Activated CD8-positive, alpha-beta T cell treated with anti-CD3 and anti-CD28 coated beads for 36 hours (primary cell): ENCODE data around the gene PRKG1. TPM values are rescaled to one million over a fixed set of nuclear protein-coding genes. Genes with fewer than 3 reads are reported as not detected.
"Not testable (repeated sequence)": the region's sequence is repeated elsewhere in the genome, so short reads cannot be mapped to it uniquely, and the experiment has no call there.

Experiments
- ATAC-seq: fragments of 200-7000 bp; cut with Tn5 transposase; one replicate; pipeline ENCODE4 v1.10.0; 2021; ENCODE audit warnings: mild to moderate bottlenecking, moderate library complexity
- CTCF ChIA-PET: fragments of 350-600 bp; sonication (Branson Sonifier 250); formaldehyde crosslinking; loops from one replicate; lab custom pipeline; 2021; ENCODE audit warnings: antibody characterized with exemption; lab: Charles Lee
- POLR2A ChIA-PET: fragments of 350-600 bp; sonication (Branson Sonifier 250); formaldehyde crosslinking; loops from one replicate; lab custom pipeline; 2021; ENCODE audit warnings: antibody characterized with exemption; lab: Charles Lee
- DNase-seq: peaks from one replicate; pipeline ENCODE4 v3.0.0-alpha.2; 2020
- H3K27ac Mint-ChIP-seq: one replicate; pipeline ENCODE4 v1.8.0; 2021; ENCODE audit warnings: mild to moderate bottlenecking, mixed read lengths
- H3K27me3 Mint-ChIP-seq: one replicate; pipeline ENCODE4 v1.8.0; 2021; ENCODE audit warnings: mixed read lengths
- H3K36me3 Mint-ChIP-seq: one replicate; pipeline ENCODE4 v1.8.0; 2021; ENCODE audit warnings: low read depth, mixed read lengths
- H3K4me1 Mint-ChIP-seq: one replicate; pipeline ENCODE4 v1.8.0; 2021; ENCODE audit warnings: low read depth, mixed read lengths
- H3K4me3 Mint-ChIP-seq: one replicate; pipeline ENCODE4 v1.8.0; 2021; ENCODE audit warnings: mild to moderate bottlenecking, moderate library complexity, mixed read lengths
- H3K9me3 Mint-ChIP-seq: one replicate; pipeline ENCODE4 v1.8.0; 2021; ENCODE audit warnings: mixed read lengths
- intact Hi-C: fragments of 100-400 bp; cut with micrococcal nuclease; formaldehyde crosslinking; loops from one replicate; pipeline ENCODE4 v1.10.0; 2022
- total RNA-seq, 2 experiments: library from RNA; stranded (reverse); gene quantifications; one replicate each; pipeline ENCODE4 v1.2.3, GENCODE V29; 2021
- TF ChIP-seq, protein P1 (sequence below): fragments of 200-600 bp; IDR thresholded peaks from one replicate; pipeline ENCODE4 v1.8.0; 2022; ENCODE audit warnings: antibody characterized with exemption, mild to moderate bottlenecking

Gene PRKG1
- total RNA-seq, 2 experiments from 2014 or later, result not detected

DNA sequence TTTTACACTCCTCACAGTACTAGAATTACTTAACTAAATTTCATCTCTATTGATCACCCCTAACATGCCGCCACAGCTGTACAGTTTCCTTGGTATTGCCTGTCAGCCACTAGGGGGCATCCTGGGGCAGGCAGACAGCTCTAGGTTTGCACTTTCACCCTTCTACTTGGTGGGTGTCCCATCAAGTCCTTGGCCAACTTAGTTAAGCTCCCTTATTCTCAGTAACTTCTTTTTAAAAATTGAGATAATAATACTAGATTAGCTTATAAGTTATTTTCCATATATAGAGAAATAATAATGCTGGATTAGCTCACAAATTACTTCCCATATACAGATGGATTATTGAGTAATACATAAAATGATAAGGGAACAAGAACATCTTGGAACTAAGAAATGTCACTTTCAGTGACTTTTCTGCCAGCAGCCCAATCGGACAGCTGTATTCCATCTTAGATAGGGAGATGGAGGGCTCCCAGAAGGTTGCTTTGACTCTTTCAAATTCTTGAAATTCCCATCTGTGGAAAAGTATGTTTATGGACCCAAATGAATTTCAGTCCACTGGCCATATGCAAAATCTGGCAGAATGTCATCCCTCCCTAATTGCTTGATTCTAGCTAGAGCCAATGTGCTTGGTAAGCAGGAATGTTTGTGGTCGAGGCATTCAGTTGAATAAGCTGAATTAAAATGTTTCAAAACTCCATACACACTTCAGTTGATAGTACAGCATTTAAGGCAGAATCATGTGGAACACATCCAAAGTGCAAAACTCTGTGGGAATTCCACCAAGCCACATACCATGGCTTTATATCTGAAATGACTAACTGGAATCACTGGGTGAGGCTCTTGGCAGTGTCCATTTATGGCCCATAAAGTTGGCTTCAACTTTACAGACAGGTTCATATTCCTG, 315.4 kb downstream of the PRKG1 start:
- no peaks in the 10 kb centered on the region for H3K4me1 Mint-ChIP-seq
- CTCF ChIA-PET, result interaction anchor here (0.6 to 3.1 kb wide), 11 partner anchors 11 to 826 kb away, joined by 3 to 14 read pairs (median 4); no protein-coding TSS in a partner anchor
- TF ChIP-seq, protein P1, sequence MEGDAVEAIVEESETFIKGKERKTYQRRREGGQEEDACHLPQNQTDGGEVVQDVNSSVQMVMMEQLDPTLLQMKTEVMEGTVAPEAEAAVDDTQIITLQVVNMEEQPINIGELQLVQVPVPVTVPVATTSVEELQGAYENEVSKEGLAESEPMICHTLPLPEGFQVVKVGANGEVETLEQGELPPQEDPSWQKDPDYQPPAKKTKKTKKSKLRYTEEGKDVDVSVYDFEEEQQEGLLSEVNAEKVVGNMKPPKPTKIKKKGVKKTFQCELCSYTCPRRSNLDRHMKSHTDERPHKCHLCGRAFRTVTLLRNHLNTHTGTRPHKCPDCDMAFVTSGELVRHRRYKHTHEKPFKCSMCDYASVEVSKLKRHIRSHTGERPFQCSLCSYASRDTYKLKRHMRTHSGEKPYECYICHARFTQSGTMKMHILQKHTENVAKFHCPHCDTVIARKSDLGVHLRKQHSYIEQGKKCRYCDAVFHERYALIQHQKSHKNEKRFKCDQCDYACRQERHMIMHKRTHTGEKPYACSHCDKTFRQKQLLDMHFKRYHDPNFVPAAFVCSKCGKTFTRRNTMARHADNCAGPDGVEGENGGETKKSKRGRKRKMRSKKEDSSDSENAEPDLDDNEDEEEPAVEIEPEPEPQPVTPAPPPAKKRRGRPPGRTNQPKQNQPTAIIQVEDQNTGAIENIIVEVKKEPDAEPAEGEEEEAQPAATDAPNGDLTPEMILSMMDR, result peak; percentile 66
- POLR2A ChIA-PET, result no interaction called here
- H3K9me3 Mint-ChIP-seq, result no peaks in the 10 kb centered on the region
- no peaks in the 10 kb centered on the region for H3K27me3 Mint-ChIP-seq
- intact Hi-C loops, result loop anchor here (5.0 kb wide), 1 partner anchor 573 kb away; no protein-coding TSS in a partner anchor
- DNase-seq, result peak; percentile 56
- H3K36me3 Mint-ChIP-seq, result no peaks in the 10 kb centered on the region
- H3K4me3 Mint-ChIP-seq, result no peak overlapping the region
- ATAC-seq, result peak; percentile 58
- no peak overlapping the region for H3K27ac Mint-ChIP-seq

DNA sequence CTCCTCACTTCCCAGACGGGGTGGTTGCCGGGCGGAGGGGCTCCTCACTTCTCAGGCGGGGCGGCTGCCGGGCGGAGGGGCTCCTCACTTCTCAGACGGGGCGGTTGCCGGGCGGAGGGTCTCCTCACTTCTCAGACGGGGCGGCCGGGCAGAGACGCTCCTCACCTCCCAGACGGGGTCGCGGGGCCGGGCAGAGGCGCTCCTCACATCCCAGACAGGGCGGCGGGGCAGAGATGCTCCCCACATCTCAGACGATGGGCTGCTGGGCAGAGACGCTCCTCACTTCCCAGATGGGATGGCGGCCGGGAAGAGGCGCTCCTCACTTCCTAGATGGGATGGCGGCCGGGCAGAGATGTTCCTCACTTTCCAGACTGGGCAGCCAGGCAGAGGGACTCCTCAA, 318.7 kb downstream of the PRKG1 start:
- POLR2A ChIA-PET, H3K36me3 Mint-ChIP-seq, H3K9me3 Mint-ChIP-seq, H3K27ac Mint-ChIP-seq, H3K27me3 Mint-ChIP-seq, DNase-seq, H3K4me1 Mint-ChIP-seq, intact Hi-C loops, H3K4me3 Mint-ChIP-seq, CTCF ChIA-PET, ATAC-seq: not testable (repeated sequence)

DNA sequence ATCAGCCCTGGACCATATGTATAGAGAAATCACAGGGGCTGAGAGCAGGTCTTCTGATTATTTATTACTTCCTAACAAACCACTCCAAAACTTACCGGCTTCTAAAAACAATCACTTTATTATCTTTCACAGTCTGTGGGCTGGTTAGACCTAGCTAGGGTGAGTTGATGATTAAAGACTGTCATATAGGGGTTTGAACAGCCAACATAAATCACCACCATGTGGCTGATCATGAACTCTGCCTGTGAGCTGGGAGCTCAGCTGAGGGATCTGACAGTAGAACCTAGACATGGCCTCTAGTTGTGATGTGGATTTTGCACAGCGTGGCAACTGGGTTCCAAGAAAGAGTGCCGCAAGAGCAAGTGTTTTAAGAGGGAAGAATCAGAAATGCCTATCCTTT, 319.8 kb downstream of the PRKG1 start:
- no peaks in the 10 kb centered on the region for H3K4me1 Mint-ChIP-seq
- POLR2A ChIA-PET, result no interaction called here
- DNase-seq (no peak), ATAC-seq (no peak)
- CTCF ChIA-PET, result no interaction called here
- TF ChIP-seq, protein P1, result no peak
- H3K27ac Mint-ChIP-seq, result no peak overlapping the region
- intact Hi-C loops, result no loop called here
- H3K9me3 Mint-ChIP-seq, result no peaks in the 10 kb centered on the region
- no peak overlapping the region for H3K4me3 Mint-ChIP-seq
- no peaks in the 10 kb centered on the region for H3K36me3 Mint-ChIP-seq
- no peaks in the 10 kb centered on the region for H3K27me3 Mint-ChIP-seq

DNA sequence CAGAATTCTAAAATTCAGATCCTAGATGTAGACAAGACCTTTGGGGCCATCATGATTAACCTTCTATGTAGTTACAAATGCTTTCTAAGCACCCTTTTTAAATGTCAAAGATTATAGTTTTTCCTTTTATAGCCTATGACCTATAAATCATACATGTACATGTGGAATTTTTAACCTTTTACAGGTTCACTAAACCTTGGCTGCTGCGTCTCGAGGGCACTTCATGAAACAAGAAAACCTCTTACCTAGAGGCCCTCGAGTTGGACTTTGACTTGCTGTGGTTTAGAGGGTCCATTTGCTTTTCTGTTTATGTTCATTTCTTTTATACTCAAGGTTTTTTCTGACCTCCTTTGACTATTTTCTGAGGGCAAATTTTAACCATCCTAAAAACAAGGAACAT, 323.0 kb downstream of the PRKG1 start:
- ATAC-seq (no peak), DNase-seq (no peak)
- intact Hi-C loops, result no loop called here
- TF ChIP-seq, protein P1, result no peak
- ChIA-PET POLR2A (no interaction called here), CTCF (no interaction called here)
- H3K4me3 Mint-ChIP-seq, result no peak overlapping the region
- no peaks in the 10 kb centered on the region for H3K4me1 Mint-ChIP-seq
- no peak overlapping the region for H3K27ac Mint-ChIP-seq
- no peaks in the 10 kb centered on the region for H3K9me3 Mint-ChIP-seq
- H3K27me3 Mint-ChIP-seq, result no peaks in the 10 kb centered on the region
- no peaks in the 10 kb centered on the region for H3K36me3 Mint-ChIP-seq

- ATAC-seq (no peak), DNase-seq (no peak)
- POLR2A ChIA-PET, result no interaction called here
- H3K4me3 Mint-ChIP-seq, result no peak overlapping the region
- no peaks in the 10 kb centered on the region for H3K9me3 Mint-ChIP-seq
- intact Hi-C loops, result no loop called here
- no peaks in the 10 kb centered on the region for H3K4me1 Mint-ChIP-seq
- H3K36me3 Mint-ChIP-seq, result no peaks in the 10 kb centered on the region
- CTCF ChIA-PET, result interaction anchor here (1.0 kb wide), 1 partner anchor 10 kb away, joined by 4 read pairs; no protein-coding TSS in a partner anchor
- H3K27ac Mint-ChIP-seq, result no peak overlapping the region
- no peaks in the 10 kb centered on the region for H3K27me3 Mint-ChIP-seq
- TF ChIP-seq, protein P1, result no peak
Measured at GRCh38 chr10:51397695-51398094, 323.4 kb downstream of the PRKG1 start.
